HCT116 (cell line): Measurements from ENCODE around the gene C10orf143. TPM values are rescaled to one million over a fixed set of nuclear protein-coding genes. Genes with fewer than 3 reads are reported as not detected.
A peak's percentile ranks its signal among the peaks of the same experiment; 100 is the strongest.

Experiments
- ATAC-seq: fragments of 200-7000 bp; cut with Tn5 transposase; 2 replicates; pipeline ENCODE4 v1.9.1; 2020; ENCODE audit warnings: mild to moderate bottlenecking, moderate library complexity
- BruUV-seq: library from RNA; stranded (reverse); fragments of 400-500 nt; replicated peaks from 2 replicates; lab custom pipeline; 2021; lab: Mats Ljungman, UMichigan
- CTCF ChIA-PET: fragments of 300-600 bp; sonication (Branson Sonifier 250); formaldehyde crosslinking; loops from one replicate; lab custom pipeline; 2021; ENCODE audit warnings: antibody characterized with exemption; lab: Charles Lee
- POLR2A ChIA-PET: fragments of 300-600, 350-600 bp; sonication (Branson Sonifier 250); formaldehyde crosslinking; loops from one replicate; lab custom pipeline; 2021; ENCODE audit warnings: antibody characterized with exemption; lab: Charles Lee
- RAD21 ChIA-PET, 2 experiments: fragments of 300-600 bp; sonication (Branson Sonifier 250); formaldehyde crosslinking; loops; one replicate each; lab custom pipeline; 2023; ENCODE audit warnings: low total read pairs in 2 of 2; ENCODE audit not compliant: uncharacterized antibody in 2 of 2, unreplicated experiment in 2 of 2, low non-redundant PET in 1 of 2; lab: Charles Lee
- DNase-seq: peaks from one replicate; pipeline ENCODE4 v3.0.0-alpha.2; 2010; ENCODE audit warnings: low read depth, low spot score
- H2AFZ ChIP-seq: fragments of 200-600 bp; shearing (Covaris generic), sonication (generic); 2 replicates; pipeline ENCODE4 v1.6.1; 2017; ENCODE audit warnings: low read depth, mixed run types, mixed read lengths, antibody characterized with exemption, low read length; ENCODE audit not compliant: poor library complexity, severe bottlenecking
- H3K27ac ChIP-seq: 2 replicates; pipeline ENCODE4 v1.5.1; 2012; ENCODE audit warnings: low read depth, low read length
- H3K27me3 ChIP-seq: fragments of 200-600 bp; sonication (generic); 2 replicates; pipeline ENCODE4 v1.6.1; 2016; ENCODE audit warnings: mixed run types, low read length, mixed read lengths; ENCODE audit not compliant: insufficient read depth
- H3K36me3 ChIP-seq, 2 experiments: fragments of 200-500 bp in 1 of 2; fragments of 200-600 bp in 1 of 2; sonication (Bioruptor generic) in 1 of 2; sonication (generic) in 1 of 2; 2 replicates each; pipeline versions ENCODE4 v1.5.1 to v1.6.1; 2014 to 2016; ENCODE audit warnings: low read length in 2 of 2, inconsistent platforms in 1 of 2, mixed read lengths in 1 of 2, mixed run types in 1 of 2; ENCODE audit not compliant: insufficient read depth in 2 of 2, control insufficient read depth in 1 of 2
- H3K4me1 ChIP-seq, 2 experiments: fragments of 200-600 bp in 1 of 2; sonication (generic) in 1 of 2; 2 replicates each; pipeline versions ENCODE4 v1.5.1 to v1.6.1; 2012 to 2017; ENCODE audit warnings: low read length in 2 of 2, inconsistent platforms in 1 of 2, mild to moderate bottlenecking in 1 of 2, mixed read lengths in 1 of 2, mixed run types in 1 of 2, moderate library complexity in 1 of 2; ENCODE audit not compliant: insufficient read depth in 2 of 2, control insufficient read depth in 1 of 2
- H3K4me2 ChIP-seq: fragments of 200-600 bp; sonication (generic); 2 replicates; pipeline ENCODE4 v1.6.1; 2017; ENCODE audit warnings: mixed run types, low read length, mixed read lengths
- H3K4me3 ChIP-seq, 2 experiments: fragments of 200-600 bp in 1 of 2; sonication (generic) in 1 of 2; replicated peaks in 1 of 2; 2 replicates each; pipeline ENCODE4 v1.5.1; 2011 to 2016; ENCODE audit warnings: low read length in 2 of 2, control low read depth in 1 of 2, low read depth in 1 of 2, mild to moderate bottlenecking in 1 of 2, mixed read lengths in 1 of 2, mixed run types in 1 of 2
- H3K79me2 ChIP-seq: fragments of 200-600 bp; sonication (generic); 2 replicates; pipeline ENCODE4 v1.6.1; 2017; ENCODE audit warnings: mild to moderate bottlenecking, mixed run types, low read length, moderate library complexity, mixed read lengths; ENCODE audit not compliant: insufficient read depth
- H3K9ac ChIP-seq: fragments of 200-600 bp; sonication (generic); 2 replicates; pipeline ENCODE4 v1.6.1; 2016; ENCODE audit warnings: low read length, mixed read lengths
- H3K9me2 ChIP-seq: fragments of 200-600 bp; sonication (generic), shearing (Covaris generic); 2 replicates; pipeline ENCODE4 v1.6.1; 2017; ENCODE audit warnings: mixed run types, mild to moderate bottlenecking, moderate library complexity; ENCODE audit not compliant: insufficient read depth
- H3K9me3 ChIP-seq, 2 experiments: fragments of 200-500 bp in 1 of 2; fragments of 200-600 bp in 1 of 2; sonication (Bioruptor generic) in 1 of 2; sonication (generic) in 1 of 2; 2 replicates each; pipeline ENCODE4 v1.6.1; 2014 to 2017; ENCODE audit warnings: low read length in 2 of 2, mixed read lengths in 2 of 2, inconsistent platforms in 1 of 2, low read depth in 1 of 2, mild to moderate bottlenecking in 1 of 2, mixed run types in 1 of 2, moderate library complexity in 1 of 2; ENCODE audit not compliant: control insufficient read depth in 1 of 2, insufficient read depth in 1 of 2
- H4K20me1 ChIP-seq: fragments of 200-600 bp; sonication (generic), shearing (Covaris generic); 2 replicates; pipeline ENCODE4 v1.6.1; 2017; ENCODE audit warnings: mixed run types, mild to moderate bottlenecking, moderate library complexity; ENCODE audit not compliant: insufficient read depth
- ATF3 ChIP-seq: IDR thresholded peaks from 2 replicates; pipeline ENCODE4 v1.6.1; 2012
- CBX3 ChIP-seq: IDR thresholded peaks from 2 replicates; pipeline ENCODE4 v1.6.1; 2012; ENCODE audit warnings: low read depth
- CEBPB ChIP-seq: IDR thresholded peaks from 2 replicates; pipeline ENCODE4 v1.6.1; 2012; ENCODE audit warnings: low read depth
- CTCF ChIP-seq, 3 experiments: fragments of 200-600 bp in 1 of 3; sonication (generic) in 1 of 3; IDR thresholded peaks in 2 of 3; conservative IDR thresholded peaks in 1 of 3; 2 replicates each; pipeline ENCODE4 v1.5.1; 2012 to 2017; ENCODE audit warnings: low read depth in 2 of 3, low read length in 2 of 3, antibody characterized with exemption in 1 of 3, borderline replicate concordance in 1 of 3, control low read depth in 1 of 3, mild to moderate bottlenecking in 1 of 3, mixed read lengths in 1 of 3, mixed run types in 1 of 3, moderate library complexity in 1 of 3; ENCODE audit not compliant: insufficient read depth in 1 of 3
- ELF1 ChIP-seq: IDR thresholded peaks from 2 replicates; pipeline ENCODE4 v1.6.1; 2012; ENCODE audit warnings: low read depth, borderline replicate concordance
- EZH2 ChIP-seq: fragments of 200-600 bp; sonication (generic); IDR thresholded peaks from 2 replicates; pipeline ENCODE4 v1.6.1; 2017; ENCODE audit warnings: antibody characterized with exemption, mixed run types
- FOSL1 ChIP-seq: IDR thresholded peaks from 2 replicates; pipeline ENCODE4 v1.6.1; 2012; ENCODE audit warnings: low read depth
- JUND ChIP-seq: IDR thresholded peaks from 2 replicates; pipeline ENCODE4 v1.6.1; 2012
- MAX ChIP-seq: IDR thresholded peaks from 2 replicates; pipeline ENCODE4 v1.6.1; 2012
- POLR2A ChIP-seq: IDR thresholded peaks from 2 replicates; pipeline ENCODE4 v1.7.0; 2011; ENCODE audit warnings: borderline replicate concordance; ENCODE audit not compliant: insufficient read depth, insufficient read length; ENCODE audit errors: extremely low read depth
- POLR2AphosphoS5 ChIP-seq: IDR thresholded peaks from 2 replicates; pipeline ENCODE4 v1.6.1; 2011; ENCODE audit warnings: mild to moderate bottlenecking, low read depth, low read length, moderate library complexity
- RAD21 ChIP-seq: IDR thresholded peaks from 2 replicates; pipeline ENCODE4 v1.6.1; 2012; ENCODE audit warnings: low read depth, mild to moderate bottlenecking
- REST ChIP-seq: IDR thresholded peaks from 2 replicates; pipeline ENCODE4 v1.6.1; 2012; ENCODE audit warnings: low read depth
- SIN3A ChIP-seq: IDR thresholded peaks from 2 replicates; pipeline ENCODE4 v1.6.1; 2012; ENCODE audit warnings: low read depth
- SP1 ChIP-seq: IDR thresholded peaks from 2 replicates; pipeline ENCODE4 v1.6.1; 2012; ENCODE audit warnings: low read depth
- SRF ChIP-seq: IDR thresholded peaks from 2 replicates; pipeline ENCODE4 v1.6.1; 2012; ENCODE audit warnings: low read depth
- YY1 ChIP-seq: IDR thresholded peaks from 2 replicates; pipeline ENCODE4 v1.6.1; 2011; ENCODE audit warnings: low read length, low read depth, moderate library complexity, mild to moderate bottlenecking; ENCODE audit not compliant: insufficient replicate concordance; ENCODE audit errors: extremely low read depth
- ZBTB33 ChIP-seq: IDR thresholded peaks from 2 replicates; pipeline ENCODE4 v1.6.1; 2011; ENCODE audit warnings: mild to moderate bottlenecking, low read length, moderate library complexity; ENCODE audit not compliant: insufficient replicate concordance; ENCODE audit errors: extremely low read depth
- ZFX ChIP-seq: fragments of 450-650 bp; IDR thresholded peaks from 2 replicates; pipeline ENCODE4 v1.6.1; 2017
- ZNF274 ChIP-seq: fragments of 200-500 bp; sonication (Bioruptor generic); IDR thresholded peaks from 2 replicates; pipeline ENCODE4 v1.6.1; 2014; ENCODE audit warnings: mild to moderate bottlenecking, low read depth, low read length, inconsistent platforms
- intact Hi-C: fragments of 100-400 bp; cut with micrococcal nuclease; formaldehyde crosslinking; loops from 2 replicates; pipeline ENCODE4 v1.10.0; 2022
- total RNA-seq: library from RNA; stranded (reverse); gene quantifications from one replicate; pipeline ENCODE4 v1.2.1, GENCODE V29; 2021; ENCODE audit not compliant: unreplicated experiment

Gene C10orf143
- total RNA-seq, 1 experiment from 2014 or later: 0.66 TPM

GRCh38 chr10:130112821-130113220 lies 2.2 kb upstream of the C10orf143 start:
- ChIA-PET RAD21 (no interaction called here), POLR2A (no interaction called here), CTCF (no interaction called here)
- Histone ChIP-seq H3K79me2 (no peaks in the 10 kb centered on the region), H3K4me3 (no peak overlapping the region), H3K36me3 (no peaks in the 10 kb centered on the region), H3K4me2 (peak overlapping the region; percentile 89; the same call in 1 of the 2 replicates), H3K4me1 (peaks cover 5 to 18% of the 10 kb centered on the region in 2 experiments), H3K27ac (no peak overlapping the region), H4K20me1 (no peaks in the 10 kb centered on the region), H3K9me3 (no peaks in the 10 kb centered on the region), H3K27me3 (no peaks in the 10 kb centered on the region), H3K9me2 (no peaks in the 10 kb centered on the region)
- intact Hi-C loops: no loop called here
- no peak for ATAC-seq
- no TSS peak for BruUV-seq
- TF ChIP-seq SRF (no peak), CTCF (IDR thresholded peaks at IDR 0.05 in 2 of 3, conservative IDR thresholded peaks at IDR 0.05 in 1 of 3; ENCODE audit: borderline replicate concordance in 1 of 3, insufficient read depth in 1 of 3, low read depth in 2 of 3, low read length in 2 of 3) (no peak), RAD21 (no peak), FOSL1 (no peak), MAX (no peak), ZBTB33 (no peak), CEBPB (no peak), SP1 (no peak), ATF3 (no peak), JUND (no peak), YY1 (no peak), EZH2 (no peak), ELF1 (no peak), ZFX (no peak), POLR2A (no peak), POLR2AphosphoS5 (no peak), REST (no peak), ZNF274 (no peak), CBX3 (no peak), SIN3A (no peak)
- TF ChIP-seq, all 23 proteins: peak for 0
- Histone ChIP-seq H3K9ac (no peak overlapping the region), H2AFZ (no peak overlapping the region)
- DNase-seq: no peak
